ENCODE measurements around the gene KIAA1328. TPM values are rescaled to one million over a fixed set of nuclear protein-coding genes. Genes with fewer than 3 reads are reported as not detected.

Gene KIAA1328
- total RNA-seq, 4 donors from 2014 or later, result 23.4 to 53.3 (median 26.8) TPM

- Histone ChIP-seq H3K27me3 (no peaks in the 10 kb centered on the region), H3K9me3 (no peaks in the 10 kb centered on the region), H3K36me3 (no peaks in the 10 kb centered on the region), H3K4me3 (peak overlapping the region; percentile 84 to 99 (median 91)), H3K4me1 (peaks cover 0 to 39% (median 7%) of the 10 kb centered on the region in 4 donors), H3K27ac (peak overlapping the region; percentile 85 to 95 (median 89))
- no peak for TF ChIP-seq EP300 (IDR thresholded peaks at IDR 0.05)
- no peak for TF ChIP-seq POLR2A (IDR thresholded peaks at IDR 0.05)
- no peak for TF ChIP-seq CTCF (IDR thresholded peaks at IDR 0.05)
- 12 to 14% methylated on average over 17 of the region's 17 CpGs for WGBS, 2 donors
- peak in 1 of 2 donors; percentile 13 for DNase-seq (ENCODE audit: low spot score in 2 of 2)
Measured at GRCh38 chr18:36829362-36830157, 633 bp downstream of the KIAA1328 start.

- H3K36me3 ChIP-seq, result peaks cover 0 to under 1% (median 0%) of the 10 kb centered on the region in 3 donors
- WGBS, 2 donors, result 31 to 34% methylated on average over 1 of the region's 1 CpG
- no peak for DNase-seq (ENCODE audit: low spot score in 2 of 2)
- TF ChIP-seq POLR2A (IDR thresholded peaks at IDR 0.05) (no peak), EP300 (IDR thresholded peaks at IDR 0.05) (no peak), CTCF (IDR thresholded peaks at IDR 0.05) (no peak)
- H3K4me1 ChIP-seq, result peaks cover 0 to 39% (median 7%) of the 10 kb centered on the region in 4 donors
- peak overlapping the region in 2 of 4 donors; percentile 87 to 95 for H3K4me3 ChIP-seq
- H3K27me3 ChIP-seq, result no peaks in the 10 kb centered on the region
- H3K27ac ChIP-seq, result peak overlapping the region in 2 of 4 donors; percentile 92 to 95
- no peaks in the 10 kb centered on the region for H3K9me3 ChIP-seq
Measured at GRCh38 chr18:36830158-36830495, 1.2 kb downstream of the KIAA1328 start.

- 11 to 31% methylated on average over 1 of the region's 1 CpG for WGBS, 2 donors
- Histone ChIP-seq H3K4me1 (peaks cover 0 to 39% (median 7%) of the 10 kb centered on the region in 4 donors), H3K9me3 (no peaks in the 10 kb centered on the region), H3K27ac (no peak overlapping the region), H3K27me3 (no peaks in the 10 kb centered on the region), H3K4me3 (no peak overlapping the region), H3K36me3 (peaks cover 0 to 11% (median 0%) of the 10 kb centered on the region in 3 donors)
- no peak for DNase-seq (ENCODE audit: low spot score in 2 of 2)
- no peak for TF ChIP-seq EP300 (IDR thresholded peaks at IDR 0.05)
- TF ChIP-seq POLR2A (IDR thresholded peaks at IDR 0.05), result no peak
- no peak for TF ChIP-seq CTCF (IDR thresholded peaks at IDR 0.05)
Measured at GRCh38 chr18:36831139-36831538, 2.2 kb downstream of the KIAA1328 start.

GRCh38 chr18:36833120-36833519 is 4.2 kb downstream of the KIAA1328 start:
- peaks cover 0 to 27% (median 7%) of the 10 kb centered on the region in 4 donors for H3K4me1 ChIP-seq
- no peak for TF ChIP-seq CTCF (IDR thresholded peaks at IDR 0.05)
- TF ChIP-seq EP300 (IDR thresholded peaks at IDR 0.05), result no peak
- no peak for TF ChIP-seq POLR2A (IDR thresholded peaks at IDR 0.05)
- H3K9me3 ChIP-seq, result no peaks in the 10 kb centered on the region
- H3K27ac ChIP-seq, result no peak overlapping the region
- peaks cover 0 to 31% (median 0%) of the 10 kb centered on the region in 3 donors for H3K36me3 ChIP-seq
- WGBS, 2 donors, result 92 to 96% methylated on average over 2 of the region's 2 CpGs
- DNase-seq (ENCODE audit: low spot score in 2 of 2), result no peak
- no peak overlapping the region for H3K4me3 ChIP-seq
- H3K27me3 ChIP-seq, result no peaks in the 10 kb centered on the region

- no peak for TF ChIP-seq POLR2A (IDR thresholded peaks at IDR 0.05)
- TF ChIP-seq EP300 (IDR thresholded peaks at IDR 0.05), result no peak
- TF ChIP-seq CTCF (IDR thresholded peaks at IDR 0.05), result no peak
- no peak overlapping the region for H3K4me3 ChIP-seq
- H3K9me3 ChIP-seq, result peaks cover 0 to 4% (median 0%) of the 10 kb centered on the region in 4 donors
- H3K27ac ChIP-seq, result no peak overlapping the region
- 62 to 70% methylated on average over 1 of the region's 1 CpG for WGBS, 2 donors
- H3K27me3 ChIP-seq, result no peaks in the 10 kb centered on the region
- H3K4me1 ChIP-seq, result peaks cover 0 to 13% (median 0%) of the 10 kb centered on the region in 4 donors
- peaks cover 0 to 53% (median 0%) of the 10 kb centered on the region in 3 donors for H3K36me3 ChIP-seq
- DNase-seq (ENCODE audit: low spot score in 2 of 2), result no peak
Measured at GRCh38 chr18:36835927-36836326, 7.0 kb downstream of the KIAA1328 start.

All from tibial nerve (tissue), 4 donors.